NCI-H774 (cell line): ENCODE data around the gene AUH.

ENCODE experiments used
- DNase-seq: peaks from one replicate; lab custom pipeline; 2025; lab: John Stamatoyannopoulos, UW

Gene AUH

GRCh38 chr9:91164724-91165520 lies 196.8 kb downstream of the AUH start:
- no peak for DNase-seq
